GM10248 (cell line): ENCODE data around the gene TPRKB.
A peak's percentile ranks its signal among the peaks of the same experiment; 100 is the strongest.
"Not testable (repeated sequence)": the region's sequence is repeated elsewhere in the genome, so short reads cannot be mapped to it uniquely, and the experiment has no call there.

Experiments used
- CTCF ChIA-PET: fragments of 300-600 bp; sonication (Branson Sonifier 250); formaldehyde crosslinking; extraction: SDS; loops from one replicate; lab custom pipeline; 2021; ENCODE audit warnings: antibody characterized with exemption; lab: Yijun Ruan, JAX
- POLR2A ChIA-PET: fragments of 350-650 bp; sonication (Branson Sonifier 250); formaldehyde crosslinking; extraction: SDS; loops from one replicate; lab custom pipeline; 2020; ENCODE audit warnings: antibody characterized with exemption; lab: Yijun Ruan, JAX
- DNase-seq: peaks from one replicate; pipeline ENCODE4 v3.0.0; 2012; ENCODE audit errors: extremely low spot score
- CTCF ChIP-seq: IDR thresholded peaks from 2 replicates; pipeline ENCODE4 v1.5.1; 2012; ENCODE audit warnings: mild to moderate bottlenecking, low read depth; ENCODE audit errors: extremely low read depth, missing control alignments, control extremely low read depth

Gene TPRKB

GRCh38 chr2:73690372-73691088, 46.6 kb downstream of the TPRKB start:
- POLR2A ChIA-PET, DNase-seq: not testable (repeated sequence)
- CTCF ChIA-PET = interaction anchor here (1.6 to 2.5 kb wide), 2 partner anchors 11 to 52 kb away, joined by 4 to 15 read pairs; no protein-coding TSS in a partner anchor
- TF ChIP-seq CTCF = peak; percentile 56

- CTCF ChIA-PET = interaction anchor here (2.5 kb wide), 1 partner anchor 9 kb away, joined by 15 read pairs; no protein-coding TSS in a partner anchor
- DNase-seq, POLR2A ChIA-PET: not testable (repeated sequence)
These were observed 48.7 kb downstream of the TPRKB start for GRCh38 chr2:73688494-73688893.

GRCh38 chr2:73685764-73686438, 51.2 kb downstream of the TPRKB start:
- POLR2A ChIA-PET = no interaction called here
- CTCF ChIA-PET = interaction anchor here (1.2 kb wide), 1 partner anchor 9 kb away, joined by 3 read pairs; no protein-coding TSS in a partner anchor
- TF ChIP-seq CTCF = no peak
- DNase-seq = no peak

- CTCF ChIA-PET, POLR2A ChIA-PET, DNase-seq: not testable (repeated sequence)
These were observed 52.2 kb downstream of the TPRKB start for GRCh38 chr2:73684905-73685304.

- CTCF ChIA-PET = interaction anchor here (2.3 kb wide), 1 partner anchor 9 kb away, joined by 6 read pairs; no protein-coding TSS in a partner anchor
- POLR2A ChIA-PET, DNase-seq: not testable (repeated sequence)
These were observed 52.8 kb downstream of the TPRKB start for GRCh38 chr2:73684325-73684724.

GRCh38 chr2:73679951-73680571, 57.1 kb downstream of the TPRKB start:
- TF ChIP-seq CTCF = peak; percentile 43
- CTCF ChIA-PET = interaction anchor here (0.7 to 2.6 kb wide), 12 partner anchors 9 to 712 kb away, joined by 3 to 15 read pairs (median 4); no protein-coding TSS in a partner anchor
- DNase-seq, POLR2A ChIA-PET: not testable (repeated sequence)
